ENCODE results near the gene ZNRF2.

ZNRF2 gene

DNA sequence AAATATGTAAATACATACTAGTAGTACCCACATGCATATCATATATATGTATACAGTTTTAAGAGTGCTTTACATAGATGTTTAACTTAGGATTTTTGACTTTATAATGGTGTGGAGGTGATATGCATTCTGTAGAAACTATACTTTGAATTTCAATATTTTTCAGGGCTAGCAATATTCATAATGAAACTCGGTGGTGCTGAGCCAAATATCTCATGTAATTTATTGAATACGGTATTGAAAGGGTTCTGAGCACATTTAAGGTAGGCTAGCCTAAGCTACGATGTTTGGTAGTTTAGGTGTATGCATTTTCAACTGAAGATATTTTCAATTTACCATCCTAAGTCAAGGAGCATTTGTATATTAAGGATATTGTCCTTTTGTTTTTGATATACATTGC lies 36.0 kb downstream of the ZNRF2 start:
- in situ Hi-C loops (cut with MboI; ENCODE audit: low sequenced_read_pairs): no loop called here

DNA sequence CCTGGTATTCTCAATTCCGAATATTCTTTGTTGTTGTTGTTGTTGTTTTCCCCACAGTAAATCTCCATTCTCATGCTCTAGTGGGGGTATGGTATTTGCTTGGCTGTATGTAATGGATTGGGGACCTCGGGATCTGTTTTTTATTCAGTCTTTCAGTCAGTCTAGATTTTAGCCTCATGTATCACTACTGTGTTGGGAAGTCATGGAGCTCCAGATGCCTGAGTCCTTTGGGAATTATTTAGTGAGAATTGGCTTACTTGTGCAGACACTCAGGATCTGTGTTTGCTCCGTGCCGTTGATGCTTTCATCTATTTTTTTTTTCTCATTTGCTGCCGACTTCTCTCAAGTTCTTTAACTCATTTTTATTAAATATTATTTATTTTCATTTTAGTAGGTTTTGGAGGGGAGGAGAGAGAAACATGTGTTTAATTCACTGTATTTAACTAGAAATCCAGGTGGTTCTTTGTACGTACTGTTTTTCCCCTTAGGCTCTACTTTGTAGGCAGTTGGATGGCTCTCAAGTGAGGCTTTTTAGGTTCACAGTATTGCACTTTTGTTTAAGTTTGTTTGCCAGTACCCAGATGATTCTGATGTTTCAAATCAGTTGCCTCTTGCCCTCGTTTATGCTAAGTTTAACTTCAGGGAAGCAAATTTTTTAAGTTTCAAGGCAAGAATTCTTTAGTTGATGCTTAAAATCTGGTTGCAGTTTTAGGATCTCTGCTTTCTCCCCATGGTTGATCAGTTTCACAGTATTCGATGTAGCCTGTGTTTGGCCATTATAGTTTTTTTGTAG lies 36.9 kb downstream of the ZNRF2 start:
- in situ Hi-C loops (cut with MboI; ENCODE audit: low sequenced_read_pairs): no loop called here

DNA sequence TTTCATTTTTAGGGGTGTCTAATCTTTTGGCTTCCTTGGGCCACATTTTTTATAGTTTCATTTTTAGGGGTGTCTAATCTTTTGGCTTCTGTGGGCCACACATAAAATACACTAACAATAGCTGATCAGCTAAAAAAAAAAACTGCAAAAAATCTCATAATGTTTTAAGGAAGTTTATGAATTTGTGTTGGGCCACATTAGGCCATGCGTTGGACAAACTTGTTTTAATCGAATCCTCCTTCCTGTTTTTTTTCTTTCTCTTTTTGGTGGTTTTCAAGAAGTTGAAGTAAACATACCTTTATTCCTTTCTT lies 37.4 kb downstream of the ZNRF2 start:
- in situ Hi-C loops (cut with MboI; ENCODE audit: low sequenced_read_pairs): no loop called here

DNA sequence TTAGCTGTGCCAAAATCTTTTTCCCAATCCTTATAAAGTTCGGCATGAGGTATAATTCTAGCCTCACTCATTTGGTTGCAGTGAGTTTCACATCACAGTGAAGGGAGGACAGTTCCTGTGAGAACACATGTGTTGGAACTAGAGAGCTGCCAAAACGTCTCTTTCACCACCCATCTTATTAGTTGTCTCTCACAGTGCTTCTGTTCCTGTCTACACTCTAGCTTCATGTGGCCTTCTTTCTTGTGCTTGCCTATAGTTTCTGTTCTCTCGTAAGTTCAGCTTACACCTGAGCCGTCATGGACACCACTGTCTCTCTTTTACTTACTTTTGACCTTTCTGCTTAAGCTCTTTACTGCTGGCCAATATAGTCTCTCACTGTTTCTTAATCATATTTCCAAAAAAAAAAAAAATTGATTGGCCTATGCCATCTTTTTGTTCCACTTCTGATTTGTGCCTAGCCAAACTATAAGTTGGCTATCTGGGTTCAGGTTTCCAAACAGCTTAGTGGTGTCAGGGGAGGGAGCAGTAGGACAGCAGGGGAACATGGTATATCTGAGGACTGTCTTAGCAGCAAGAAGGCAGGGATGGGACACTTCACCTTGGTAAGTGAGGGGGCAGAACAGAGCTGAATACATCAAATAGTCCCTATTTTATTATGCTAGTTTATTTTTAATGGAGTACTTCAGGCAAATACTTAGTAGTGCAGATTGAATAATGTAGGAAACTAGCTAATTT lies 38.0 kb downstream of the ZNRF2 start:
- in situ Hi-C loops (cut with MboI; ENCODE audit: low sequenced_read_pairs): no loop called here

DNA sequence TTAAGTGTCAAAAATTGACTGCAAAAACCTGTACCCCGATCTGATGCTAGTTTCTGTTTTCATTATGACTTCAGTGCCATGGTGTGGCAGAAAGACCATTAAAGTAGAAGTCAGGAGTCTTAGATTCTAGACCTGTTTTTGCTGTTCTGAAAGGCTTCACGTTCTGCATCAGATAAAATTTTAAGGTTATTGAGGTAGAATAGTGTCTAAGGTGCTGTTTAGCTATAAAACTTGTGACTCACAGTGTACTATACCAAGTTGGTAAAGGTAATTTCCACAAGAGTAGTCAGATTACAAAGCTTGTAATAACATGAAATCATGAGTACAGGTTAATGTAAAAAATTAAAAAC lies 38.6 kb downstream of the ZNRF2 start:
- in situ Hi-C loops (cut with MboI; ENCODE audit: low sequenced_read_pairs): no loop called here

DNA sequence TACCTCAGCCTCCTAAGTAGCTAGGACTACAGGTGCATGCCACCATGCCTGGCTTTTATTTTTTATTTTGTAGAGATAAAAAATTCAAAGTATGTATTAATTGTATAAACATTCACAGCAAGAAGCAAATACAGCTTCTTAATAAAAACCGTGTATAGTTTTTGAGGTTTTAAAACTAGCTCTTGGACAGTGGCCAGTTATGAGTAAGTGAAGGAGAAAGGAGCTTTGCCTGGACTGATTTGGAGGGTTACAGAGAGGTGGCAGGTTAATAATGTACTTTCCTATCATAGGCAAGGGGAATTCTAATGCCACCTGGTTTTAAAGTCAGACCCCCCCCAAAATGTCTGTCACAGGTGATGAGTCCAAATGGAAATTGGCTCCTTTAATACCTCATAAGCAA lies 43.4 kb downstream of the ZNRF2 start:
- in situ Hi-C loops (cut with MboI; ENCODE audit: low sequenced_read_pairs): no loop called here

DNA sequence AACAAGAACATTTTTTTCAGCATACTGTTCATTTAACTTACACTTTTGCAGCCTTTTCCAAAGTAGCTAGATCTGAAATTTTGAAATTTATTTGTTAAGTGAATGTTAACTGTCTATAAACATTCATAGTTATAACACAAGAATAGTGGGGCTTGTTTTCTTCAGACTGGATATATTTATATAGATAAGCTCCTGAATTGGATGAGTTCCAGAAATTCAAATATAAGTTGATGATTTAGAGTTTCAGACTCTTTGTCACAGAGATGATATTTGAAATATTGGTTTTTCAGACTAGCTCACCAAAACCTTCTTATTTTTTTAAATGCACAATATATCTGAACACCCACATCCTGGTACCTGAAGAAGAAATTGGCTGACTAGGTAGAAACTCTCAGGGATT lies 44.0 kb downstream of the ZNRF2 start:
- in situ Hi-C loops (cut with MboI; ENCODE audit: low sequenced_read_pairs): no loop called here

DNA sequence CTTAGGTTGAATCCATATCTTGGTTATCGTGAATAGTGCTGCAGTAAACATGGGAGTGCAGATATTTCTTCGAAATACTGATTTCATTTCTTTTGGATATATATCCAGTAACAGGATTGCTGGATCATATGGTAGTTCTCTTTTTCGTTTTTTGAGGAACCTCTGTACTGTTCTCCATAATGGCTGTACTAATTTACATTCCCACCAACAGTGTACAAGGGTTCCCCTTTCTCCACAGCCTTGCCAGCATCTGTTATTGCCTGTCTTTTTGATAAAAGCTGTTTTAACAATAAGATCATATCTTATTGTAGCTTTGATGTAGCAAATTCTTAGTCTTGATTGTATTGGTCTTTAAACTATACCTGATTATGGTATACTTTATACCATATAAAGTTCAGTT lies 45.3 kb downstream of the ZNRF2 start:
- in situ Hi-C loops (cut with MboI; ENCODE audit: low sequenced_read_pairs): no loop called here

DNA sequence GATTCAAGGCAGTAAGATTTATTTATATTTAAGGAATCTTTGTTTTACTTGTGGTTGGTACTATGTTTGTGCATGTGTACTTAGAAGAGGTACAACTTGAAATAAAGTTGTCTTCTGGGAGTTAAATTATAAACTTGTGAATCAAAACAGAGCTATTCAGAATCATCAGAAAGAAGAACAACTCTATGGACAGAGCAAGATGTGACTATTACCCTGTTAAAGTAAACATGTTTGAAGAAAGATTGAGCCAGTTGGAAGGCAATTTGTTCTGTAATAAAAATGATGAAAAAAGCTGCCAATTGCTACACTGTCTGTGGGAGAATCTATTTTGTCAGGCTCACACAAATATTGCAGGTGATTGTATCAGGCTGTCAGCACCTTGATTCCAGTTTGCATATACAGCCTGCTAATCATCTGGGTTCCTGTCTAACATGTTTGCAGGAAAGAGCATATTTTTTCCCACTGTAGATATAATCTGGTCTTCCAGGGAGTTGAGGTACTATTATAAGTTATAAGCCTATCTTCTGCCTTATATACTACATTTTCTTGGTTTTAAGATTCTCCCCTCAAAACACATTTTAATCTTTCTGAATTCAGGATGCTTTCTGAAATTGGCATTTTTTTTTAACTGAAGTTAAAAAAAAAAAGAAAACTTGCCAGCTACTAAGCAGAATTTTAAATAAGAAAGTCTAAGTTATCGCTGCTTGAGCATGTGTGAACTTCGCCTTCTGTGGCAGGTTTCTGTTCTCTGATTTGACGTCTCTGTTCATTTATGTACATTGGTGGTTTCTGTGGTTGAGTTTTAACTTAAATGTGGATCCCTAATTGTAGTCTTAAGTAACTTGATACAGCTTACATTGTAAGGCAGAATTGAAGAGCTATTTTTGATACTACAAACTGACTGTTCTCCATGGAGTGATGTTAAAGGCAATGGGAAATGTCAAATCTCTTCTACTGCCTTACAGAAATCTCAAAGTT lies 46.0 kb downstream of the ZNRF2 start:
- in situ Hi-C loops (cut with MboI; ENCODE audit: low sequenced_read_pairs): no loop called here

DNA sequence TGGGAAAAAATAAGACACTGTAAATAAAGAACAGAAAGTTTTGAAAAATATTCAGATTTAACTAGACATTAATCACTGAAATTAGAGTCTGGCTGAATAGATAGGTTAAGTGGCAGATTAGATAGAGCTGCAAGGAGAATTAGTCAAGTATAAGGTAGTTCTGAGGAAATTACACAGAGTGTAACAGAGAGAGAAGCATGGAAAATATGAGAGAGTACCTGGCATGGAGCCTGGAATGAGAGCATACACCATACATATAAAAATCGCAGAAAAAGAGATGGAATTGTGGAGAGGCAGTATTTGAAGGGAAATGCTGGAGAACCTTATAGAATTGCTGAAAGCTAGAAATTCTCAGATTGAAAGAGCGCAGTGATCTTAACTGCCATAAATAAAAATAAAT lies 46.9 kb downstream of the ZNRF2 start:
- in situ Hi-C loops (cut with MboI; ENCODE audit: low sequenced_read_pairs): no loop called here

DNA sequence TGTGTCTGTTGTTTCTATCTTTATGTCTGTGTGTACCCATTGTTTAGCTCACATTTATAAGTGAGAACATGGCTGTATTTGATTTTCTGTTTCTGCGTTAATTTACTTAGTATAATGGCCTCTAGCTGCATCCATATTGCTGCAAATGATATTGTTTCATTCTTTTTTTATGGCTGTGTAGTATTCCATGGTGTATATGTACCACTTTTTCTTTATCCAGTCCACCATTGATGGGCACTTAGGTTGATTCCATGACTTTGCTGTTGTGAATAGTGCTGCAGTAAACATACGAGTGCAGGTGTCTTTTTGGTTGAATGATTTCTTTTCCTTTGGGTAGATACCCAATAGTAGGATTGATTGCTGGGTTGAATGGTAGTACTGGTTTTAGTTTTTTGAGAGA lies 48.2 kb downstream of the ZNRF2 start:
- in situ Hi-C loops (cut with MboI; ENCODE audit: low sequenced_read_pairs): no loop called here

DNA sequence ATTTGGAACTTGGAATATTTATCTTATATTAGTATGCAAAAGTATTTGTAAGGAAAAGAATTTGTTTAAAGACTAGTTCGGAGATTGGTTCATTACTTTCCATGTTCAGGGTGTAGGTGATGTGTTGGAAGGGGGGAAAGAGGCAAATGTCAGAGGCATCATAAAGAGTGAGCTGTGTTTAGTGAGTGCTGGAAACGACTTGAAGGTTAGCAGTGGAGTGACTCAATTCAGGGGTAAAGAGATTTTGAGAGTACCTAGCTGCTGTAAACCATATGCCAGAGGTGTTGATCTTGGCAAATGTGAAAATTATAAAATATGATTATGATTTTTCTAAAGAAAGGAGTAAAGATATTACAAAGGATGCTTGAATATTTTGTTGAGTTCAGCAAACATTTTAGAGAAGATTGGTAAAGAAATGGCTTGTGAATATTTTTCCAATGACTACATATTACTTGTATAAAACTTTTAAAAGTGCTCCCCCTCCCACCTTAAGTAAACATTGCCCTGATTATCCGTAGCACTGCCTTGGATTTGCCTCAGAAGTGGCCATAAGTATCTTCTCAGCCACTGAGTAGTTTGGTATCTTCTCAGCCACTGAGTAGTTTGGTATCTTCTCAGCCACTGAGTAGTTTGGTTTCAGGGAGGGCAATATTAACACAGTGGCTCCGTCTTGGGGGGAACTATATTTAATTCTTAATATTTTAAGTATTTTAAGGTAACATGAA lies 51.5 kb downstream of the ZNRF2 start:
- in situ Hi-C loops (cut with MboI; ENCODE audit: low sequenced_read_pairs): no loop called here

DNA sequence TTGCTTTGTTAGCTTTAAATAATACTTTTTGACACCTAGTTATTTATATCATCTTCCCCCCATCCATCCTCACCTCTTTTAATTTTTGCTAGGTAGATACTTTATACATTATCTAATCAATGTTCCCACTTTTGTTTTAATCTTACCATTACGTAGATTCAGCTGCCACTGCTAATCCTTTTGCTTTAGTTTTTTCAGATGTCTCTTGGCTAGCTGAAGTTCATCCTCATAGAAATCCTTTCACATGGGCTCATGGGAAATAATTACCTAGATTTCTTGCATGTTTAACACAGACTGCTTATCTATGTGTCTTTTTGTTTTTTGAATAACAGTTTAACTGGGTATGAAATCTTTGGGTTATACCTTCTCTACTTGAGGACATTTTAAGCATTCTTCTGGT lies 60.1 kb downstream of the ZNRF2 start:
- in situ Hi-C loops (cut with MboI; ENCODE audit: low sequenced_read_pairs): no loop called here

DNA sequence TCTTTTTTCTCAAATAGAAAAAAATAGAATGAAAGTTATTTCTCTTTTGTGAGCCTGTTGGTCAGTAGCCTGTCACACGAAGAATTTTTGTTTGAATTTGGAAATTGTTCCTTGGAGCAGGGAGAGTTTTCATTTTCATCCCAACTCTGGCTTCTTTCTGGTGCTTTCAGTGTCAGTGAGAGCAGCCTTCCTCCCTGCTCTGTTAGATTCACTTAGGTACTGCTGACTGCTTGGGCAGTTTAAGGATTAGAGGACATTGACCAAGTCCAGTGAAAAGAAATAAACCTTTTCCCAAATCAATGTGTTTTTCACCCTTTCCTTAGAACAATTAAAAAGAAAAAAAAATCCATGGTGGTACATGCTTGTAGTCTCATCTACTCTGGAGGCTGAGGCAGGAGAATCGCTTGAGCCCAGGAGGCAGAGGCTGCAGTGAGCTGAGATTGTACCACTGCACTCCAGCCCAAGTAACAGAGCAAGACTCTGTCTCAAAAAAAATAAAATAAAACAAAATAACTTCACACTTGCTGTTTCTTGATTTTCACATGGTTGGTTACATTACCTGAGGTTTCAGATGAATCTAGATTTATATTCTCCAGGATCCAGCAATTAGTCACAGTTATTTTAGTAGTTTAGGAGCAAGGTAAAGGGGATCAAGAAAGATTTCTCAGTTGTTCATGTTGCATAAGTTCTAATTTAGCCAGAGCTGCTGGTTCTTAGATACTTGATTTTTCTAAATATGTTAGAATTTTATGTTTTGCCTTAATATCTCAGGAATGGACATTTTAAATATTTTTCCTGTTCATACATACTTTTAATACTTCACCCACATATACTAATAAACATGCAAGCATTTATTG lies 63.1 kb downstream of the ZNRF2 start:
- in situ Hi-C loops (cut with MboI; ENCODE audit: low sequenced_read_pairs): no loop called here

DNA sequence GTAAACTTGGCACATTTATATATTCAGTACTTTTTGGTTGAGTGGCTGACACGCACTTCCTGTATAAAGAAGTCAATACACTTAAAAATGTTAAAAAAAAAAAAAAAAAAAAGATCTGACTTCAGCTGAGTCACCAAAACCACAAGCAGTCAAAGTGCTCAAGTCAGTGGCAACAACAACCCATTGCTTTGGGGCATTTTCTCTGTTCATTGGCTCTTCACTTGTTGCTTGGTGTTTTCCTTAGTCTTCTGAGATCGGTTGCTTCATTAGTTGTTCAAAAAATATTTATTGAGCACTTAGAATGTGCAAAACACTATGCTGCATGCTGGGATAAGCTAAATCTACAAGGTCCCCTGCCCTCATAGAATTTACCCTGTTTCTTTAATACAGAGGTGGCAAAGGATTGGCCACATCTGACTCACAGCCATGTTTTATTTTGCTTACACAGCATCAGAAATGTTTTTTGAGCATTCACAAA lies 63.7 kb downstream of the ZNRF2 start:
- in situ Hi-C loops (cut with MboI; ENCODE audit: low sequenced_read_pairs): no loop called here

DNA sequence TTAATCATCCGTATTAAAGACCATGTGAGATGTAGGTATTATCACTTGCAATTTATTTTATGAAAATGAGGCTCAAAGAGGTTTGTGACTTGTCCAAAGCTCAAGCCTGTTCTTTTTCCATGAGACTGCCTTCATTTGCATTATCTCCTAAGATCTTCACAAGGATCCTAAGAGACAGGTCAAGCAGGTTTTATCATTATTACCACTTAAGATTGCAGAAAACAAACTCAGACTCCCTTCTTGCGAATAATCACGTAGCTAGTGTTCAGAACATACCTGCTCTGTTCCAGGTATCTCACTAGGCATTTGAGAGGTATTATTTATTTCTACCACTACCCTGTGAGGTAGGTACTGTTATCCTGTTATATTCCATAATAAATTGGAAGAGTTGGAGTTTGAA lies 64.8 kb downstream of the ZNRF2 start:
- in situ Hi-C loops (cut with MboI; ENCODE audit: low sequenced_read_pairs): no loop called here

DNA sequence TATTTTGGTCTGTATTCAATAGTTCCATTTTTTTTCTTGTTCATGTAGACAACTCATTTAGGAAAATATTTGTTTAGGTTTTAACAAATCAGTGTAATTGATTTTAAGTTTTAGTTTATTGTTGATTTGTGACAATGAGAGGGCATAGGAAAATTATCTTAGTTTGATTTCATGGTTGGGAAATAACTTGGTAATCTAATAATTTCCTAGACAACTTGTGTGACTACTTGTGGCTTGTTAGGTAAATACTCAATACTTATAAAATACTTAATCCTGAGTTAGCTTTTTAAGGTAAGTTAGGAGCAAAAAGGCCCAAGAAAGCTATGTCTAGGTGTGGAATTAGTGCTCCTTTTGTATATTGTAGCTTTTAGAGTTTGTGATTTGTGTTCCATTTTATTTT lies 65.4 kb downstream of the ZNRF2 start:
- in situ Hi-C loops (cut with MboI; ENCODE audit: low sequenced_read_pairs): no loop called here

DNA sequence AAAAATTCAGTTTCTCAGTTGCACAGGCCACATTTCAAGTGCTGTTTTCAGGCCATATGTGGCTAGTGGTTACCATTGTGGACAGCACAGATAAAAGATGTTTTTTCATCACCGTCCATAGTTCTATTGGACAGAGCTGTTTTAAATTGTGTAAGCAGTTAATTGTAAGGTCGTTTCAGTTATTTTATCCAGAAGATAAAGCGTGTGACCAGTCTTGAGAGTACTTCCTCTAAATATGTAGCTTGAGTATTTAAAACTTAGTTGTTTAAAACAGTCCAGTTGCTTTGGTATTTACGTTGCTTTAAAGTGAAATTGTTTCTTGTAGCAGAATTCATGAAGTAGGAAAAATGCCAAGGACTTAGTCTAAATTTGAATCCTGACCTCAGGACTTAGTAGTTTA lies 66.9 kb downstream of the ZNRF2 start:
- in situ Hi-C loops (cut with MboI; ENCODE audit: low sequenced_read_pairs): no loop called here

DNA sequence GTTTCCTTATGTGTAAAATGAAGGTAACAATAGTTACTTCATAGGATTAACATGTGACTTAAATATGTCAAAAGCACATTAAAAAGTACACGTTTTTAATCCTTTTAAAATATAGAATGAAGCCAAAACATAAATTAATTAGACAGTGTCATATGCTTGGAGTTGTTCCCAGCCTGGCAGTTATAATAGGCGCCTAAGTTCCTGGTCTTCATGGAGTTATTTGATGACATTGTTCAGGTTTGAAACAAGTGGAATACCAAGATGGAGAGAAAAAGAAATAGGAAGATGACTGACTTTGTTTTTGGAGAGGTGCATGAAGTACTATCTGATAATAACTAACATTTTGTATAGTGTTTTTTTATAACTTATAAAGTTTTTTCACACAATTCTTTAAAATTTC lies 67.3 kb downstream of the ZNRF2 start:
- in situ Hi-C loops (cut with MboI; ENCODE audit: low sequenced_read_pairs): no loop called here

DNA sequence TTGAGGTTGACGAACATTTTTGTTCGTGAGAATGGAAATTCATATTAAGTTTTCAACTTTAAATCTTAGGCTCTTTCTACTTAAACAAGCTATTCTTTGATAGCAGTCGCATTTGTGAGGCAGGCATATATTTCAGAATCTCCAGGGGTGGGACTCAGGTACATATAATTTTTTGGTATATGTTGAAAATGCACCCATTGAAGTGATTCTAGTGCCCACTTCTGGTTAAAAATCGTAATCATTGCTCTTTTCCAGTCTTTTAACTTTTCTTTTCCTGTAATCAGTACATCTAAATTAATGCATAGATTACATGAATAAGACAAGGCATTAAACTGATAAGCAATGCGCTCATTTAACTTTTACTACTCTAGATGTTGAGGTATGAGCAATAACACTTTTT lies 67.8 kb downstream of the ZNRF2 start:
- in situ Hi-C loops (cut with MboI; ENCODE audit: low sequenced_read_pairs): no loop called here
